GM20000 (cell line): ENCODE results near the gene TFR2.

Experiments
- DNase-seq: peaks from one replicate; pipeline ENCODE4 v3.0.0; 2012; ENCODE audit warnings: low spot score
- TF ChIP-seq, protein P1 (sequence below): IDR thresholded peaks from 2 replicates; pipeline ENCODE4 v1.5.1; 2012; ENCODE audit warnings: mild to moderate bottlenecking, control low read depth; ENCODE audit errors: extremely low read depth, missing control alignments

Gene TFR2

DNA sequence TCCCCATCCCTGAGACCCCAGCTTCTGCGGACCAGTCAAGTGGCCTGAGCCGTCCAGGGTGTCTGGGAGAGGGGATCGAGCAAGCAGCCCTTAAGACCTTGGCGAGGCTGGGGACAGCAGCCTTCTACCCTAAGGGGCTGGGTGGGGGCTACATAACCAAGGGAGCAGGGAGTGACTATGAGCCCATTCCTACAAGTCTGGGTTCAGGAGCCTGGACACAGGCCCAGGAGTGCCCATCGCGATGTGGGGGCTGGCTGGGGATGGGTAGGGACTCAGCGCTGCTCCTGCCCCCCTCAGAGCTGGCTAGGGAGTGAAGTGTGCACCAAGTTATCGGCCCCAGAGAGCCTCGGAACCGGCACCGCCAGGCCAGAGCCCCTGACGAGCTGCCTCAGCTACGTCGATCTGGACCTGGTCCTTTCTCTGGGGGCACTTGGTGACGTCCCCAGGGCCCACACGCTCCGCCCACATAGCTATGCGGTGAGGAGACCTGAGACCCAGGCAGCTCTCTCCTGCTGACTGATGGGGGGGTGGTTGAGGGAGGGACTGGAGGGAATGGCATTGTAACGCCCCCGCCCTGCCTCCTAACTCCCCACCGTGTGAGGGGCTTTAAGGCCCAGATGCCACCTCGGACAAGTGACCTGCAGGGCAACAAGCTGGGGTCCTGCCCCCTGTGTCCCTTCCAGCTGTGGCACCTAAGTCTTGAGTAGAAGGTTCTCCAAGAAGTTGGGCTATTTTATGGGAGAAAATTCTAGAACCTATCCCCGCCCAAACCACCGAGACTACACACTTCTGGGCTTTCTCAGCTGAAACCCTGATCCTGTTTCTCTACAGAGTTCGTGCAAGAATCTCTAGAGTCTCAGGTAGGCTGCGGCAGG is 70.2 kb downstream of the TFR2 start:
- no peak for DNase-seq

More for the DNA sequence above, 70.2 kb downstream of the TFR2 start:
- TF ChIP-seq, protein P1, sequence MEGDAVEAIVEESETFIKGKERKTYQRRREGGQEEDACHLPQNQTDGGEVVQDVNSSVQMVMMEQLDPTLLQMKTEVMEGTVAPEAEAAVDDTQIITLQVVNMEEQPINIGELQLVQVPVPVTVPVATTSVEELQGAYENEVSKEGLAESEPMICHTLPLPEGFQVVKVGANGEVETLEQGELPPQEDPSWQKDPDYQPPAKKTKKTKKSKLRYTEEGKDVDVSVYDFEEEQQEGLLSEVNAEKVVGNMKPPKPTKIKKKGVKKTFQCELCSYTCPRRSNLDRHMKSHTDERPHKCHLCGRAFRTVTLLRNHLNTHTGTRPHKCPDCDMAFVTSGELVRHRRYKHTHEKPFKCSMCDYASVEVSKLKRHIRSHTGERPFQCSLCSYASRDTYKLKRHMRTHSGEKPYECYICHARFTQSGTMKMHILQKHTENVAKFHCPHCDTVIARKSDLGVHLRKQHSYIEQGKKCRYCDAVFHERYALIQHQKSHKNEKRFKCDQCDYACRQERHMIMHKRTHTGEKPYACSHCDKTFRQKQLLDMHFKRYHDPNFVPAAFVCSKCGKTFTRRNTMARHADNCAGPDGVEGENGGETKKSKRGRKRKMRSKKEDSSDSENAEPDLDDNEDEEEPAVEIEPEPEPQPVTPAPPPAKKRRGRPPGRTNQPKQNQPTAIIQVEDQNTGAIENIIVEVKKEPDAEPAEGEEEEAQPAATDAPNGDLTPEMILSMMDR: no peak
